A549 (cell line): ENCODE measurements around the gene FAT1. TPM values are rescaled to one million over a fixed set of nuclear protein-coding genes. Genes with fewer than 3 reads are reported as not detected.

Experiments used
- ATAC-seq, 2 experiments: fragments of 200-7000 bp in 1 of 2; fragments of >200 bp in 1 of 2; cut with Nextera tagmentation in 1 of 2; cut with Tn5 transposase in 1 of 2; 3 replicates each; pipeline versions ENCODE4 v1.8.0 to v1.9.1; 2018 to 2020; ENCODE audit warnings: mild to moderate bottlenecking in 1 of 2, moderate library complexity in 1 of 2
- CTCF ChIA-PET: fragments of 300-600 bp; sonication (Branson Sonifier 250); formaldehyde crosslinking; extraction: SDS; loops from one replicate; lab custom pipeline; 2021; ENCODE audit warnings: antibody characterized with exemption, inconsistent platforms; lab: Yijun Ruan, JAX
- POLR2A ChIA-PET: fragments of 350-600 bp; formaldehyde crosslinking; extraction: SDS; loops from one replicate; lab custom pipeline; 2021; ENCODE audit warnings: antibody characterized with exemption, inconsistent platforms; lab: Yijun Ruan, JAX
- DNase-seq, 2 experiments: peaks; one replicate each; pipeline versions ENCODE4 v3.0.0 to v3.0.0-alpha.2; 2011 to 2016; ENCODE audit warnings: low read depth in 1 of 2, low spot score in 1 of 2
- FAIRE-seq: peaks from 2 replicates; lab custom pipeline; 2011; peaks lifted over from hg19 to GRCh38; lab: Jason Lieb, UNC
- H3K27ac ChIP-seq, 2 experiments: fragments of >200 bp; sonication (Bioruptor Twin); formaldehyde crosslinking; 3 replicates each; pipeline ENCODE4 v1.5.1; 2016 to 2017
- H3K4me1 ChIP-seq: fragments of >200 bp; sonication (Bioruptor Twin); formaldehyde crosslinking; 3 replicates; pipeline ENCODE4 v1.6.1; 2016
- H3K4me2 ChIP-seq: fragments of >200 bp; sonication (Bioruptor Twin); formaldehyde crosslinking; 3 replicates; pipeline ENCODE4 v1.6.1; 2016
- H3K4me3 ChIP-seq: fragments of >200 bp; sonication (Bioruptor Twin); formaldehyde crosslinking; 3 replicates; pipeline ENCODE4 v1.5.1; 2016
- H3K9me3 ChIP-seq: fragments of >200 bp; sonication (Bioruptor Twin); formaldehyde crosslinking; 3 replicates; pipeline ENCODE4 v1.6.1; 2016
- ATOH8 ChIP-seq: fragments of 250-450 bp; sonication (Bioruptor Pico); IDR thresholded peaks from 2 replicates; pipeline ENCODE4 v1.5.0; 2020; ENCODE audit warnings: low read depth, mild to moderate bottlenecking, moderate library complexity
- BCL3 ChIP-seq: fragments of >200 bp; sonication (Bioruptor Twin); formaldehyde crosslinking; IDR thresholded peaks from 3 replicates; pipeline ENCODE4 v1.6.1; 2016
- CBX8 ChIP-seq: fragments of 200-600 bp; sonication (generic); IDR thresholded peaks from 2 replicates; pipeline ENCODE4 v1.6.1; 2016
- CEBPB ChIP-seq, 2 experiments: fragments of >200 bp in 1 of 2; sonication (Bioruptor Twin) in 1 of 2; formaldehyde crosslinking in 1 of 2; IDR thresholded peaks; 2 replicates each; pipeline ENCODE4 v1.6.1; 2012 to 2016
- CHD2 ChIP-seq: fragments of 150-350 bp; IDR thresholded peaks from 2 replicates; pipeline ENCODE4 v1.6.1; 2014; ENCODE audit warnings: low read length; ENCODE audit not compliant: partially characterized antibody
- CTCF ChIP-seq: fragments of >200 bp; sonication (Bioruptor Twin); formaldehyde crosslinking; IDR thresholded peaks from 3 replicates; pipeline ENCODE4 v1.5.1; 2016
- E2F6 ChIP-seq: IDR thresholded peaks from 2 replicates; pipeline ENCODE4 v1.6.1; 2012; ENCODE audit warnings: low read depth, borderline replicate concordance
- EHMT2 ChIP-seq: fragments of 200-600 bp; sonication (generic); IDR thresholded peaks from 2 replicates; pipeline ENCODE4 v1.6.1; 2016; ENCODE audit warnings: antibody characterized with exemption, low read depth, mild to moderate bottlenecking, moderate library complexity
- ELK1 ChIP-seq: fragments of 150-350 bp; IDR thresholded peaks from 2 replicates; pipeline ENCODE4 v1.6.1; 2014; ENCODE audit warnings: low read depth, mild to moderate bottlenecking, low read length
- EP300 ChIP-seq, 2 experiments: fragments of >200 bp; sonication (Bioruptor Twin); formaldehyde crosslinking; IDR thresholded peaks; 2 replicates in 1 of 2; 3 replicates in 1 of 2; pipeline ENCODE4 v1.6.1; 2016 to 2017
- HOXB13 ChIP-seq: fragments of 250-450 bp; sonication (Bioruptor Pico); IDR thresholded peaks from 2 replicates; pipeline ENCODE4 v1.5.0; 2020; ENCODE audit warnings: low read depth, mild to moderate bottlenecking, moderate library complexity
- MAZ ChIP-seq: fragments of 150-350 bp; IDR thresholded peaks from 2 replicates; pipeline ENCODE4 v1.6.1; 2014; ENCODE audit warnings: antibody characterized with exemption, low read depth, low read length, borderline replicate concordance
- NFE2L2 ChIP-seq: fragments of 150-350 bp; conservative IDR thresholded peaks from 2 replicates; pipeline ENCODE4 v1.6.1; 2014; ENCODE audit warnings: low read length
- NPAS2 ChIP-seq: fragments of 250-450 bp; sonication (Bioruptor Pico); IDR thresholded peaks from 2 replicates; pipeline ENCODE4 v1.8.0; 2022; ENCODE audit warnings: mild to moderate bottlenecking, moderate library complexity, borderline replicate concordance
- POLR2A ChIP-seq: IDR thresholded peaks from 2 replicates; pipeline ENCODE4 v1.6.1; 2012; ENCODE audit warnings: mild to moderate bottlenecking, low read length
- RARB ChIP-seq: fragments of 250-450 bp; sonication (Bioruptor Pico); IDR thresholded peaks from 2 replicates; pipeline ENCODE4 v1.8.0; 2021; ENCODE audit warnings: mild to moderate bottlenecking, moderate library complexity
- RCOR1 ChIP-seq: fragments of 150-350 bp; IDR thresholded peaks from 2 replicates; pipeline ENCODE4 v1.6.1; 2014; ENCODE audit warnings: antibody characterized with exemption, low read length, low read depth
- REST ChIP-seq: fragments of 200-600 bp; sonication (generic); IDR thresholded peaks from 2 replicates; pipeline ENCODE4 v1.6.1; 2016; ENCODE audit warnings: antibody characterized with exemption, mild to moderate bottlenecking, moderate library complexity
- SREBF2 ChIP-seq: fragments of 450-650 bp; IDR thresholded peaks from 2 replicates; pipeline ENCODE4 v1.6.1; 2014; ENCODE audit warnings: mild to moderate bottlenecking, moderate library complexity
- USF2 ChIP-seq: fragments of 450-650 bp; IDR thresholded peaks from 2 replicates; pipeline ENCODE4 v1.6.1; 2014; ENCODE audit warnings: antibody characterized with exemption
- ZC3H11A ChIP-seq: fragments of 450-650 bp; IDR thresholded peaks from 2 replicates; pipeline ENCODE4 v1.6.1; 2014; ENCODE audit warnings: antibody characterized with exemption, mild to moderate bottlenecking
- ZSCAN20 ChIP-seq: fragments of 250-450 bp; sonication (Bioruptor Pico); IDR thresholded peaks from 2 replicates; pipeline ENCODE4 v1.8.0; 2022; ENCODE audit warnings: mild to moderate bottlenecking, moderate library complexity
- WGBS: methylation state at CpG from one replicate; pipeline ENCODE4 v1.1.6; 2017; ENCODE audit errors: missing lambda C conversion rate; 5-methylcytosine and 5-hydroxymethylcytosine counted together
- polyA plus RNA-seq, 4 experiments: library from polyadenylated mRNA; depleted of rRNA in 3 of 4; stranded (reverse); fragments of >200 nt; fragmentation: RNase III in 1 of 4; extraction: RNeasy Plus Mini Kit Qiagen cat#74134 plus additional on column Dnase treatment in 1 of 4; gene quantifications; 2 replicates in 3 of 4; 3 replicates in 1 of 4; pipeline ENCODE4 v1.2.3, GENCODE V29; 2011 to 2017

The FAT1 gene
- polyA plus RNA-seq, 2 of the 4 experiments (the other 2 are of a cell fraction) = 62.2 to 177 TPM

- Histone ChIP-seq H3K4me2 (no peak overlapping the region), H3K4me3 (no peak overlapping the region), H3K27ac (no peak overlapping the region)
- peak in 1 of 2 experiments; percentile 31; a peak in 3 of 6 replicates for ATAC-seq
- 76% methylated on average over 7 of the region's 7 CpGs for WGBS
- FAIRE-seq = no peak
- POLR2A ChIA-PET = no interaction called here
- TF ChIP-seq ZSCAN20 (CRISPR knock-in tag) = no peak
- TF ChIP-seq RCOR1 = no peak
- no peak for TF ChIP-seq REST
- no peak for TF ChIP-seq ELK1
- TF ChIP-seq NFE2L2 = no peak
- no peak for TF ChIP-seq CBX8
- no peak for TF ChIP-seq CHD2
- no peak for TF ChIP-seq MAZ
- no peak for TF ChIP-seq E2F6
- TF ChIP-seq CTCF = no peak
- TF ChIP-seq HOXB13 (CRISPR knock-in tag) = no peak
- TF ChIP-seq, all 56 proteins: peak for 0
- H3K4me1 ChIP-seq = peaks cover 20% of the 10 kb centered on the region; the same call in 2 of the 3 replicates
- CTCF ChIA-PET = no interaction called here
- DNase-seq = no peak
- H3K9me3 ChIP-seq = no peaks in the 10 kb centered on the region
Observed at GRCh38 chr4:186712690-186713089, 11.0 kb downstream of the FAT1 start.

- Histone ChIP-seq H3K4me1 (peaks cover 20% of the 10 kb centered on the region; the same call in 2 of the 3 replicates), H3K4me2 (no peak overlapping the region), H3K27ac (no peak overlapping the region), H3K9me3 (no peaks in the 10 kb centered on the region), H3K4me3 (no peak overlapping the region)
- ChIA-PET CTCF (interaction anchor here (0.6 to 1.2 kb wide), 3 partner anchors 15 to 529 kb away, joined by 3 read pairs; no protein-coding TSS in a partner anchor), POLR2A (no interaction called here)
- FAIRE-seq (no peak), DNase-seq (no peak), ATAC-seq (no peak)
- 70% methylated on average over 5 of the region's 5 CpGs for WGBS
- TF ChIP-seq EP300 (IDR thresholded peaks at IDR 0.05) (no peak), REST (no peak), CEBPB (IDR thresholded peaks at IDR 0.05) (no peak), BCL3 (no peak), ZC3H11A (no peak), SREBF2 (no peak), RARB (CRISPR knock-in tag) (no peak), EHMT2 (no peak), USF2 (no peak), ATOH8 (CRISPR knock-in tag) (no peak), CBX8 (no peak), NPAS2 (CRISPR knock-in tag) (no peak), POLR2A (no peak)
Observed at GRCh38 chr4:186710521-186711119, 13.0 kb downstream of the FAT1 start.
